SH-SY5Y (cell line): ENCODE data around the gene SH3YL1.

Experiments
- GATA2 ChIP-seq: IDR thresholded peaks from 2 replicates; pipeline ENCODE4 v1.6.1; 2011; ENCODE audit warnings: mild to moderate bottlenecking, low read depth, low read length
- GATA3 ChIP-seq: IDR thresholded peaks from 2 replicates; pipeline ENCODE4 v1.6.1; 2011; ENCODE audit warnings: low read depth, mild to moderate bottlenecking, low read length, moderate library complexity

- TF ChIP-seq GATA3, result no peak
- TF ChIP-seq GATA2, result no peak
Measured at GRCh38 chr2:211486-212184, 52.2 kb downstream of the SH3YL1 start.
